ENCODE data around the gene SIAH3. TPM values are rescaled to one million over a fixed set of nuclear protein-coding genes. Genes with fewer than 3 reads are reported as not detected.

SIAH3 gene
- total and polyA plus RNA-seq, 10 of the 15 experiments (the other 5 are each of a cell fraction or from before 2014, with no cell fraction given) = not detected

DNA sequence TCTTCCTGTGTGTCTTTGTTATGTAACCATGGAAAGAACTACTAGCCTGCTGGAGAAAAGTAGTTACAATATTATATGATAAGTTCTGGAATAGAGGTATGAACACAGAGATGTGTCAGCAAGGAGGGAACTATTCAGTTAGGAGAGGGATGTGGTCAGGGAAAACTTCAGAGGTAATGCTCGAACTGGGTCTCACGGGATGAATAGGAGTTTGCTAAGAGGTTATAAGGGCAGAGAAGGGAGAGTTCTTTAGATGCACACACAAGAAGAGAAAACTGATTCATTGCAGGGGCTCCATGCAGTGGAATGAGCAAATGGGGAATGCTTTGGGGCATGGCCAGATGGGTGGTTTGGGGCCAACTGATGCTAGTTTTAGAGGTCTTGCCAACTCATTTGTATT is 46.0 kb upstream of the SIAH3 start (continued):
- TF ChIP-seq NFXL1 (IDR thresholded peaks at IDR 0.05; ENCODE audit: borderline replicate concordance) (no peak), YBX1 (IDR thresholded peaks at IDR 0.05) (no peak)

DNA sequence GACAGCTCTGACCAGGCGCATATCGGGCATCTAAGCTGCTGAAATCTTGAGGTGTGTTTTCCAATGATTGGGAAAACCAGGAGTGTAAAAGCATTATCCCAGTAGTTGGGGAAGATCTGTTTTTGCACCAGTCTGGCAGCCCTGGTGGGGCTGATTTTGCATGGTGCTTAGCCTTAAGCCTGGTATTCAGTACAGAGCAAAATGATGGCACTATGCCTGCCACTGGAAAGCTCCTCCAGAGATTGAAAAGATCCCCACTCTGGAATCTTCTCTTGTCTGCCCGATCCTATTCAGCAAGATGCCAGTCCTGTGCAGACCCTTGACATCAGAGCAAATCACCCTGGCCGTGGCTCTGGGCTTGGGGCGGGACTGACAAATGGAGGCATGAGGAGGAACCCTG is 44.7 kb upstream of the SIAH3 start:
- SMC1A ChIA-PET (ENCODE audit: uncharacterized antibody, unreplicated experiment) = no interaction called here
- Histone ChIP-seq H3K27ac (ENCODE audit: control insufficient read depth, insufficient read depth) (no peak overlapping the region), H3K4me2 (ENCODE audit: control insufficient read depth, insufficient read depth) (no peak overlapping the region), H3K4me3 (no peak overlapping the region), H4K20me1 (ENCODE audit: control insufficient read depth, insufficient read depth) (no peaks in the 10 kb centered on the region; the same call in 1 of the 2 replicates), H3K27me3 (replicated peaks in 1 of 2; ENCODE audit: control insufficient read depth in 2 of 2, insufficient read depth in 2 of 2, low read length in 1 of 2) (peaks cover 0 to 4% of the 10 kb centered on the region in 2 experiments; a peak in 1 of 4 replicates), H3K9me3 (replicated peaks; ENCODE audit: control insufficient read depth, insufficient read depth, low read length) (no peaks in the 10 kb centered on the region), H3K79me2 (ENCODE audit: control insufficient read depth, insufficient read depth, low read length) (no peaks in the 10 kb centered on the region), H3K4me1 (ENCODE audit: control insufficient read depth, insufficient read depth, low read length) (no peaks in the 10 kb centered on the region), H3K9ac (ENCODE audit: control insufficient read depth, insufficient read depth, low read length) (no peak overlapping the region), H3K36me3 (ENCODE audit: control insufficient read depth in 2 of 2, insufficient read depth in 2 of 2, low read length in 1 of 2) (no peaks in the 10 kb centered on the region), H2AFZ (ENCODE audit: control insufficient read depth, low read depth, low read length) (no peak overlapping the region)
- BruUV-seq (replicated peaks) = no TSS peak
- POLR2A ChIA-PET = no interaction called here
- CTCF ChIA-PET = no interaction called here
- ATAC-seq (no peak), DNase-seq (ENCODE audit: low read depth, low spot score) (no peak), FAIRE-seq (no peak)
- 22% methylated on average over 5 of the region's 5 CpGs for WGBS (ENCODE audit: insufficient coverage, insufficient replicate concordance, low lambda C conversion rate, missing lambda C conversion rate)
- in situ Hi-C loops (cut with MboI) = no loop called here
- no peak for TF ChIP-seq SIN3A (IDR thresholded peaks at IDR 0.05; ENCODE audit: low read depth, low read length)
- no peak for TF ChIP-seq SMAD1 (IDR thresholded peaks at IDR 0.05; ENCODE audit: low read depth, partially characterized antibody)
- TF ChIP-seq KDM1A (IDR thresholded peaks at IDR 0.05; ENCODE audit: borderline replicate concordance) = no peak
- TF ChIP-seq SPI1 (IDR thresholded peaks at IDR 0.05; ENCODE audit: borderline replicate concordance, insufficient read depth, low read depth, low read length) = no peak
- TF ChIP-seq, protein P1, sequence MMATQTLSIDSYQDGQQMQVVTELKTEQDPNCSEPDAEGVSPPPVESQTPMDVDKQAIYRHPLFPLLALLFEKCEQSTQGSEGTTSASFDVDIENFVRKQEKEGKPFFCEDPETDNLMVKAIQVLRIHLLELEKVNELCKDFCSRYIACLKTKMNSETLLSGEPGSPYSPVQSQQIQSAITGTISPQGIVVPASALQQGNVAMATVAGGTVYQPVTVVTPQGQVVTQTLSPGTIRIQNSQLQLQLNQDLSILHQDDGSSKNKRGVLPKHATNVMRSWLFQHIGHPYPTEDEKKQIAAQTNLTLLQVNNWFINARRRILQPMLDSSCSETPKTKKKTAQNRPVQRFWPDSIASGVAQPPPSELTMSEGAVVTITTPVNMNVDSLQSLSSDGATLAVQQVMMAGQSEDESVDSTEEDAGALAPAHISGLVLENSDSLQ (IDR thresholded peaks at IDR 0.05) = no peak
- no peak for TF ChIP-seq RBBP5 (conservative IDR thresholded peaks at IDR 0.05)
- TF ChIP-seq, protein P2, sequence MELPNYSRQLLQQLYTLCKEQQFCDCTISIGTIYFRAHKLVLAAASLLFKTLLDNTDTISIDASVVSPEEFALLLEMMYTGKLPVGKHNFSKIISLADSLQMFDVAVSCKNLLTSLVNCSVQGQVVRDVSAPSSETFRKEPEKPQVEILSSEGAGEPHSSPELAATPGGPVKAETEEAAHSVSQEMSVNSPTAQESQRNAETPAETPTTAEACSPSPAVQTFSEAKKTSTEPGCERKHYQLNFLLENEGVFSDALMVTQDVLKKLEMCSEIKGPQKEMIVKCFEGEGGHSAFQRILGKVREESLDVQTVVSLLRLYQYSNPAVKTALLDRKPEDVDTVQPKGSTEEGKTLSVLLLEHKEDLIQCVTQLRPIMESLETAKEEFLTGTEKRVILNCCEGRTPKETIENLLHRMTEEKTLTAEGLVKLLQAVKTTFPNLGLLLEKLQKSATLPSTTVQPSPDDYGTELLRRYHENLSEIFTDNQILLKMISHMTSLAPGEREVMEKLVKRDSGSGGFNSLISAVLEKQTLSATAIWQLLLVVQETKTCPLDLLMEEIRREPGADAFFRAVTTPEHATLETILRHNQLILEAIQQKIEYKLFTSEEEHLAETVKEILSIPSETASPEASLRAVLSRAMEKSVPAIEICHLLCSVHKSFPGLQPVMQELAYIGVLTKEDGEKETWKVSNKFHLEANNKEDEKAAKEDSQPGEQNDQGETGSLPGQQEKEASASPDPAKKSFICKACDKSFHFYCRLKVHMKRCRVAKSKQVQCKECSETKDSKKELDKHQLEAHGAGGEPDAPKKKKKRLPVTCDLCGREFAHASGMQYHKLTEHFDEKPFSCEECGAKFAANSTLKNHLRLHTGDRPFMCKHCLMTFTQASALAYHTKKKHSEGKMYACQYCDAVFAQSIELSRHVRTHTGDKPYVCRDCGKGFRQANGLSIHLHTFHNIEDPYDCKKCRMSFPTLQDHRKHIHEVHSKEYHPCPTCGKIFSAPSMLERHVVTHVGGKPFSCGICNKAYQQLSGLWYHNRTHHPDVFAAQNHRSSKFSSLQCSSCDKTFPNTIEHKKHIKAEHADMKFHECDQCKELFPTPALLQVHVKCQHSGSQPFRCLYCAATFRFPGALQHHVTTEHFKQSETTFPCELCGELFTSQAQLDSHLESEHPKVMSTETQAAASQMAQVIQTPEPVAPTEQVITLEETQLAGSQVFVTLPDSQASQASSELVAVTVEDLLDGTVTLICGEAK (IDR thresholded peaks at IDR 0.05; ENCODE audit: borderline replicate concordance) = no peak
- TF ChIP-seq JUNB (IDR thresholded peaks at IDR 0.05) = no peak
- TF ChIP-seq POLR2A (IDR thresholded peaks at IDR 0.05; ENCODE audit: low read depth, low read length) = no peak
- no peak for TF ChIP-seq GABPA (IDR thresholded peaks at IDR 0.05; ENCODE audit: low read depth)
- no peak for TF ChIP-seq EP300 (IDR thresholded peaks at IDR 0.05; ENCODE audit: borderline replicate concordance in 1 of 2, control insufficient read depth in 1 of 2, low read depth in 2 of 2, low read length in 2 of 2)
- TF ChIP-seq NBN (IDR thresholded peaks at IDR 0.05) = no peak
- RAD21 ChIA-PET (ENCODE audit: unreplicated experiment) = no interaction called here
- intact Hi-C loops (cut with micrococcal nuclease; ENCODE audit: unreplicated experiment) = no loop called here

All from GM12878 (cell line).